ENCODE measurements around the gene ITGA7.

Gene ITGA7

GRCh38 chr12:55715169-55715764 is 7.6 kb upstream of the ITGA7 start:
- Histone ChIP-seq H3K9me3 (ENCODE audit: insufficient read depth, low read depth, low read length) (no peaks in the 10 kb centered on the region), H3K9ac (ENCODE audit: low read depth, low read length) (peak overlapping the region; percentile 90), H3K27me3 (ENCODE audit: insufficient read depth, low read length) (peaks cover 14% of the 10 kb centered on the region; the same call in 1 of the 2 replicates), H3K27ac (ENCODE audit: low read depth, low read length) (peak overlapping the region; percentile 91), H3K4me1 (ENCODE audit: insufficient read depth, low read length) (peaks cover 33% of the 10 kb centered on the region), H3K36me3 (ENCODE audit: insufficient read depth, low read length) (no peaks in the 10 kb centered on the region), H3K4me3 (ENCODE audit: low read length) (peak overlapping the region; percentile 86)
- 76% methylated on average over 7 of the region's 7 CpGs for WGBS

GRCh38 chr12:55713721-55714120 is 6.0 kb upstream of the ITGA7 start:
- H3K4me1 ChIP-seq (ENCODE audit: insufficient read depth, low read length): peaks cover 32% of the 10 kb centered on the region
- no peak overlapping the region for H3K27ac ChIP-seq (ENCODE audit: low read depth, low read length)
- 85% methylated on average over 1 of the region's 2 CpGs for WGBS
- H3K9ac ChIP-seq (ENCODE audit: low read depth, low read length): no peak overlapping the region
- H3K27me3 ChIP-seq (ENCODE audit: insufficient read depth, low read length): peaks cover 19% of the 10 kb centered on the region; the same call in 1 of the 2 replicates
- no peak overlapping the region for H3K4me3 ChIP-seq (ENCODE audit: low read length)
- H3K9me3 ChIP-seq (ENCODE audit: insufficient read depth, low read depth, low read length): no peaks in the 10 kb centered on the region
- no peaks in the 10 kb centered on the region for H3K36me3 ChIP-seq (ENCODE audit: insufficient read depth, low read length)

GRCh38 chr12:55712700-55713415 is 5.2 kb upstream of the ITGA7 start:
- Histone ChIP-seq H3K36me3 (ENCODE audit: insufficient read depth, low read length) (no peaks in the 10 kb centered on the region), H3K27me3 (ENCODE audit: insufficient read depth, low read length) (peaks cover 19% of the 10 kb centered on the region; the same call in 1 of the 2 replicates), H3K27ac (ENCODE audit: low read depth, low read length) (no peak overlapping the region), H3K4me3 (ENCODE audit: low read length) (no peak overlapping the region), H3K4me1 (ENCODE audit: insufficient read depth, low read length) (peaks cover 28% of the 10 kb centered on the region), H3K9ac (ENCODE audit: low read depth, low read length) (no peak overlapping the region), H3K9me3 (ENCODE audit: insufficient read depth, low read depth, low read length) (no peaks in the 10 kb centered on the region)
- WGBS: 88% methylated on average over 1 of the region's 1 CpG

GRCh38 chr12:55711786-55712553 is 4.3 kb upstream of the ITGA7 start:
- 95% methylated on average over 4 of the region's 4 CpGs for WGBS
- no peaks in the 10 kb centered on the region for H3K9me3 ChIP-seq (ENCODE audit: insufficient read depth, low read depth, low read length)
- H3K4me1 ChIP-seq (ENCODE audit: insufficient read depth, low read length): peaks cover 19% of the 10 kb centered on the region
- H3K27me3 ChIP-seq (ENCODE audit: insufficient read depth, low read length): peaks cover 19% of the 10 kb centered on the region; the same call in 1 of the 2 replicates
- H3K36me3 ChIP-seq (ENCODE audit: insufficient read depth, low read length): no peaks in the 10 kb centered on the region
- no peak overlapping the region for H3K27ac ChIP-seq (ENCODE audit: low read depth, low read length)
- no peak overlapping the region for H3K9ac ChIP-seq (ENCODE audit: low read depth, low read length)
- no peak overlapping the region for H3K4me3 ChIP-seq (ENCODE audit: low read length)

- WGBS: 71% methylated on average over 1 of the region's 3 CpGs
- H3K9me3 ChIP-seq (ENCODE audit: insufficient read depth, low read depth, low read length): no peaks in the 10 kb centered on the region
- peak overlapping the region; percentile 69; the same call in 1 of the 2 replicates for H3K27ac ChIP-seq (ENCODE audit: low read depth, low read length)
- H3K4me3 ChIP-seq (ENCODE audit: low read length): peak overlapping the region; percentile 99
- peaks cover 27% of the 10 kb centered on the region for H3K4me1 ChIP-seq (ENCODE audit: insufficient read depth, low read length)
- H3K27me3 ChIP-seq (ENCODE audit: insufficient read depth, low read length): peaks cover 23% of the 10 kb centered on the region; the same call in 1 of the 2 replicates
- H3K36me3 ChIP-seq (ENCODE audit: insufficient read depth, low read length): no peaks in the 10 kb centered on the region
- H3K9ac ChIP-seq (ENCODE audit: low read depth, low read length): 0 out of 2 replicates have a peak overlapping the region, but pooled peaks have one; percentile 75
Measured at GRCh38 chr12:55708695-55709233, 1.1 kb upstream of the ITGA7 start.

GRCh38 chr12:55707219-55707671 is 459 bp downstream of the ITGA7 start:
- Histone ChIP-seq H3K9ac (ENCODE audit: low read depth, low read length) (peak overlapping the region; percentile 84), H3K36me3 (ENCODE audit: insufficient read depth, low read length) (0 out of 2 replicates have a peak, but pooled peaks cover 2% of the 10 kb centered on the region), H3K9me3 (ENCODE audit: insufficient read depth, low read depth, low read length) (no peaks in the 10 kb centered on the region), H3K4me3 (ENCODE audit: low read length) (peak overlapping the region; percentile 99), H3K4me1 (ENCODE audit: insufficient read depth, low read length) (peaks cover 27% of the 10 kb centered on the region), H3K27me3 (ENCODE audit: insufficient read depth, low read length) (peaks cover 15% of the 10 kb centered on the region; the same call in 1 of the 2 replicates), H3K27ac (ENCODE audit: low read depth, low read length) (peak overlapping the region; percentile 48; the same call in 1 of the 2 replicates)
- WGBS: under 1% methylated on average over 21 of the region's 22 CpGs

- Histone ChIP-seq H3K9ac (ENCODE audit: low read depth, low read length) (peak overlapping the region; percentile 84), H3K4me3 (ENCODE audit: low read length) (peak overlapping the region; percentile 99), H3K36me3 (ENCODE audit: insufficient read depth, low read length) (0 out of 2 replicates have a peak, but pooled peaks cover 2% of the 10 kb centered on the region), H3K27ac (ENCODE audit: low read depth, low read length) (no peak overlapping the region), H3K4me1 (ENCODE audit: insufficient read depth, low read length) (peaks cover 27% of the 10 kb centered on the region), H3K27me3 (ENCODE audit: insufficient read depth, low read length) (peaks cover 9% of the 10 kb centered on the region; the same call in 1 of the 2 replicates), H3K9me3 (ENCODE audit: insufficient read depth, low read depth, low read length) (no peaks in the 10 kb centered on the region)
- WGBS: 38% methylated on average over 2 of the region's 2 CpGs
Measured at GRCh38 chr12:55706568-55707218, 1.0 kb downstream of the ITGA7 start.

GRCh38 chr12:55705782-55706402 is 1.8 kb downstream of the ITGA7 start:
- peaks cover 27% of the 10 kb centered on the region for H3K4me1 ChIP-seq (ENCODE audit: insufficient read depth, low read length)
- H3K27ac ChIP-seq (ENCODE audit: low read depth, low read length): no peak overlapping the region
- 0 out of 2 replicates have a peak, but pooled peaks cover 2% of the 10 kb centered on the region for H3K36me3 ChIP-seq (ENCODE audit: insufficient read depth, low read length)
- H3K4me3 ChIP-seq (ENCODE audit: low read length): peak overlapping the region; percentile 99
- H3K9me3 ChIP-seq (ENCODE audit: insufficient read depth, low read depth, low read length): no peaks in the 10 kb centered on the region
- H3K9ac ChIP-seq (ENCODE audit: low read depth, low read length): no peak overlapping the region
- 0 out of 2 replicates have a peak, but pooled peaks cover 9% of the 10 kb centered on the region for H3K27me3 ChIP-seq (ENCODE audit: insufficient read depth, low read length)
- whole genome bisulfite sequencing: 37% methylated on average over 4 of the region's 5 CpGs

GRCh38 chr12:55704824-55705718 is 2.6 kb downstream of the ITGA7 start:
- H3K36me3 ChIP-seq (ENCODE audit: insufficient read depth, low read length): 0 out of 2 replicates have a peak, but pooled peaks cover 5% of the 10 kb centered on the region
- H3K4me3 ChIP-seq (ENCODE audit: low read length): peak overlapping the region; percentile 99; the same call in 1 of the 2 replicates
- WGBS: 76% methylated on average over 8 of the region's 9 CpGs
- H3K27ac ChIP-seq (ENCODE audit: low read depth, low read length): no peak overlapping the region
- no peaks in the 10 kb centered on the region for H3K9me3 ChIP-seq (ENCODE audit: insufficient read depth, low read depth, low read length)
- H3K27me3 ChIP-seq (ENCODE audit: insufficient read depth, low read length): 0 out of 2 replicates have a peak, but pooled peaks cover 9% of the 10 kb centered on the region
- H3K4me1 ChIP-seq (ENCODE audit: insufficient read depth, low read length): peaks cover 27% of the 10 kb centered on the region
- no peak overlapping the region for H3K9ac ChIP-seq (ENCODE audit: low read depth, low read length)
